A549 (cell line): ENCODE results near the gene CBR3.

Experiments
- CTCF ChIP-seq: fragments of >200 bp; sonication (Bioruptor Twin); formaldehyde crosslinking; IDR thresholded peaks from 3 replicates; pipeline ENCODE4 v1.5.1; 2016
- EP300 ChIP-seq, 2 experiments: fragments of >200 bp; sonication (Bioruptor Twin); formaldehyde crosslinking; IDR thresholded peaks; 2 replicates in 1 of 2; 3 replicates in 1 of 2; pipeline ENCODE4 v1.6.1; 2016 to 2017
- ESRRA ChIP-seq: fragments of 150-350 bp; IDR thresholded peaks from 2 replicates; pipeline ENCODE4 v1.6.1; 2014; ENCODE audit warnings: mild to moderate bottlenecking, low read length, borderline replicate concordance
- FOSL2 ChIP-seq, 2 experiments: fragments of 450-650 bp in 1 of 2; fragments of >200 bp in 1 of 2; sonication (Bioruptor Twin) in 1 of 2; formaldehyde crosslinking; IDR thresholded peaks; 2 replicates each; pipeline versions ENCODE4 v1.5.0 to v1.6.1; 2016 to 2020; ENCODE audit warnings: mild to moderate bottlenecking in 1 of 2, moderate library complexity in 1 of 2
- HDAC2 ChIP-seq: fragments of 200-600 bp; sonication (generic); IDR thresholded peaks from 2 replicates; pipeline ENCODE4 v1.6.1; 2016
- HOXB5 ChIP-seq: fragments of 250-450 bp; sonication (Bioruptor Pico); IDR thresholded peaks from 2 replicates; pipeline ENCODE4 v1.5.0; 2020; ENCODE audit warnings: mild to moderate bottlenecking, moderate library complexity
- POLR2A ChIP-seq: IDR thresholded peaks from 2 replicates; pipeline ENCODE4 v1.6.1; 2012; ENCODE audit warnings: mild to moderate bottlenecking, low read length
- USF2 ChIP-seq: fragments of 450-650 bp; IDR thresholded peaks from 2 replicates; pipeline ENCODE4 v1.6.1; 2014; ENCODE audit warnings: antibody characterized with exemption
- ZFP36 ChIP-seq: fragments of 450-650 bp; IDR thresholded peaks from 2 replicates; pipeline ENCODE4 v1.6.1; 2014; ENCODE audit warnings: borderline replicate concordance; ENCODE audit not compliant: partially characterized antibody

GRCh38 chr21:36184545-36184944, 49.7 kb downstream of the CBR3 start:
- TF ChIP-seq USF2 (no peak), ESRRA (no peak), CTCF (no peak), HDAC2 (no peak), EP300 (IDR thresholded peaks at IDR 0.05) (no peak), POLR2A (no peak), ZFP36 (no peak), FOSL2 (IDR thresholded peaks at IDR 0.05) (no peak), FOSL2 (CRISPR knock-in tag; IDR thresholded peaks at IDR 0.05) (no peak), HOXB5 (CRISPR knock-in tag) (no peak)
